Skin epidermis (tissue), 12 donors: Measurements from ENCODE around the gene CD300A.

Experiments
- H3K27ac ChIP-seq, 21 experiments: fragments of 200-600 bp; sonication (generic) in 11 of 21; one replicate each; pipeline ENCODE4 v1.5.0; 2020; ENCODE audit warnings: mild to moderate bottlenecking in 3 of 21, inconsistent platforms in 2 of 21, moderate library complexity in 2 of 21
- H3K4me3 ChIP-seq, 7 experiments: fragments of 200-600 bp; sonication (generic) in 2 of 7; one replicate each; pipeline ENCODE4 v1.5.0; 2020; ENCODE audit warnings: inconsistent platforms in 2 of 7, mild to moderate bottlenecking in 2 of 7, moderate library complexity in 1 of 7

Gene CD300A

GRCh38 chr17:74437702-74438101 is 28.7 kb upstream of the CD300A start:
- H3K27ac ChIP-seq = no peak overlapping the region
- H3K4me3 ChIP-seq = no peak overlapping the region

- Histone ChIP-seq H3K4me3 (no peak overlapping the region), H3K27ac (no peak overlapping the region)
These were observed 26.5 kb upstream of the CD300A start for GRCh38 chr17:74439691-74440567.

GRCh38 chr17:74441537-74441936 is 24.9 kb upstream of the CD300A start:
- no peak overlapping the region for H3K27ac ChIP-seq
- no peak overlapping the region for H3K4me3 ChIP-seq

- no peak overlapping the region for H3K4me3 ChIP-seq
- peak overlapping the region in 10 of 21 experiments; percentile 22 to 80 (median 60) for H3K27ac ChIP-seq
These were observed 24.2 kb upstream of the CD300A start for GRCh38 chr17:74442291-74442669.

- Histone ChIP-seq H3K27ac (peak overlapping the region; percentile 17 to 80 (median 62)), H3K4me3 (peak overlapping the region in 3 of 7 experiments; percentile 2 to 20 (median 6))
These were observed 23.5 kb upstream of the CD300A start for GRCh38 chr17:74442670-74443515.

- Histone ChIP-seq H3K4me3 (peak overlapping the region in 1 of 7 experiments; percentile 2), H3K27ac (peak overlapping the region in 19 of 21 experiments; percentile 17 to 80 (median 62))
These were observed 22.7 kb upstream of the CD300A start for GRCh38 chr17:74443516-74444296.

GRCh38 chr17:74444406-74444805 is 22.0 kb upstream of the CD300A start:
- peak overlapping the region in 4 of 21 experiments; percentile 5 to 79 (median 43) for H3K27ac ChIP-seq
- no peak overlapping the region for H3K4me3 ChIP-seq

- Histone ChIP-seq H3K4me3 (no peak overlapping the region), H3K27ac (peak overlapping the region in 1 of 21 experiments; percentile 26)
These were observed 21.3 kb upstream of the CD300A start for GRCh38 chr17:74445158-74445557.

GRCh38 chr17:74446551-74447500 is 19.6 kb upstream of the CD300A start:
- Histone ChIP-seq H3K27ac (peak overlapping the region in 4 of 21 experiments; percentile 16 to 60 (median 24)), H3K4me3 (no peak overlapping the region)

- Histone ChIP-seq H3K27ac (no peak overlapping the region), H3K4me3 (no peak overlapping the region)
These were observed 18.7 kb upstream of the CD300A start for GRCh38 chr17:74447628-74448159.

GRCh38 chr17:74448756-74449155 is 17.7 kb upstream of the CD300A start:
- Histone ChIP-seq H3K4me3 (no peak overlapping the region), H3K27ac (peak overlapping the region in 1 of 21 experiments; percentile 41)

- Histone ChIP-seq H3K27ac (no peak overlapping the region), H3K4me3 (no peak overlapping the region)
These were observed 17.1 kb upstream of the CD300A start for GRCh38 chr17:74449306-74449705.

- H3K27ac ChIP-seq = peak overlapping the region in 1 of 21 experiments; percentile 6
- H3K4me3 ChIP-seq = no peak overlapping the region
These were observed 16.7 kb upstream of the CD300A start for GRCh38 chr17:74449773-74450172.

- Histone ChIP-seq H3K27ac (peak overlapping the region in 1 of 21 experiments; percentile 6), H3K4me3 (no peak overlapping the region)
These were observed 16.2 kb upstream of the CD300A start for GRCh38 chr17:74450231-74450630.

GRCh38 chr17:74450925-74451403 is 15.5 kb upstream of the CD300A start:
- Histone ChIP-seq H3K4me3 (no peak overlapping the region), H3K27ac (no peak overlapping the region)

GRCh38 chr17:74451557-74451956 is 14.9 kb upstream of the CD300A start:
- Histone ChIP-seq H3K4me3 (no peak overlapping the region), H3K27ac (no peak overlapping the region)

- Histone ChIP-seq H3K27ac (peak overlapping the region in 1 of 21 experiments; percentile 64), H3K4me3 (no peak overlapping the region)
These were observed 14.2 kb upstream of the CD300A start for GRCh38 chr17:74452033-74452840.
